Osteoblast (primary cell): ENCODE data around the gene TNP2. TPM values are rescaled to one million over a fixed set of nuclear protein-coding genes. Genes with fewer than 3 reads are reported as not detected.

Experiments used
- DNase-seq: peaks from one replicate; pipeline ENCODE4 v3.0.0; 2011; ENCODE audit warnings: low spot score, mixed read lengths; ENCODE audit not compliant: insufficient read length; ENCODE audit errors: missing footprints
- H2AFZ ChIP-seq: 2 replicates; pipeline ENCODE4 v1.6.0; 2011; ENCODE audit warnings: mild to moderate bottlenecking, low read length
- H3K27ac ChIP-seq: 2 replicates; pipeline ENCODE4 v1.5.1; 2011; ENCODE audit warnings: mild to moderate bottlenecking, low read depth, low read length, moderate library complexity
- H3K27me3 ChIP-seq: 2 replicates; pipeline ENCODE4 v1.6.0; 2012; ENCODE audit warnings: mild to moderate bottlenecking, control low read depth, inconsistent platforms, low read length, moderate library complexity; ENCODE audit not compliant: insufficient read depth
- H3K36me3 ChIP-seq: 2 replicates; pipeline ENCODE4 v1.5.1; 2011; ENCODE audit warnings: mild to moderate bottlenecking, low read length, control low read depth, moderate library complexity; ENCODE audit not compliant: insufficient read depth
- H3K4me1 ChIP-seq: 2 replicates; pipeline ENCODE4 v1.5.1; 2011; ENCODE audit warnings: mild to moderate bottlenecking, low read length, control low read depth, moderate library complexity; ENCODE audit not compliant: insufficient read depth
- H3K4me2 ChIP-seq: 2 replicates; pipeline ENCODE4 v1.6.0; 2011; ENCODE audit warnings: mild to moderate bottlenecking, low read length; ENCODE audit not compliant: insufficient read depth
- H3K4me3 ChIP-seq: fragments of 200-600 bp; sonication (generic); 3 replicates; pipeline ENCODE4 v1.5.1; 2012; ENCODE audit warnings: mild to moderate bottlenecking, low read length, inconsistent platforms; ENCODE audit not compliant: insufficient read depth
- H3K79me2 ChIP-seq: 2 replicates; pipeline ENCODE4 v1.6.0; 2012; ENCODE audit warnings: mild to moderate bottlenecking, low read length, control low read depth, inconsistent platforms; ENCODE audit not compliant: insufficient read depth
- H3K9me3 ChIP-seq: 2 replicates; pipeline ENCODE4 v1.5.1; 2011; ENCODE audit warnings: low read depth, low read length, control low read depth
- H4K20me1 ChIP-seq: 2 replicates; pipeline ENCODE4 v1.6.0; 2012; ENCODE audit warnings: mild to moderate bottlenecking, low read length, control low read depth; ENCODE audit not compliant: insufficient read depth
- CTCF ChIP-seq: IDR thresholded peaks from 2 replicates; pipeline ENCODE4 v1.5.1; 2011; ENCODE audit warnings: mild to moderate bottlenecking, low read depth, low read length, moderate library complexity; ENCODE audit errors: extremely low read depth
- total RNA-seq: library from RNA; depleted of rRNA; stranded (reverse); fragments of >200 nt; gene quantifications from 2 replicates; pipeline ENCODE4 v1.2.3, GENCODE V29; 2012

Gene TNP2
- total RNA-seq, 1 donor: not detected

GRCh38 chr16:11276143-11276895, 7.2 kb upstream of the TNP2 start, which contains the start of gene PRM2:
Gene PRM2, minus strand, starts transcription at chr16:11276480. Its CDS starts 110 bp downstream, at chr16:11276370.
- no peaks in the 10 kb centered on the region for H4K20me1 ChIP-seq
- H2AFZ ChIP-seq: no peak within 1 kb of the TSS
- H3K4me1 ChIP-seq: no peaks in the 10 kb centered on the region
- no peaks in the 10 kb centered on the region for H3K79me2 ChIP-seq
- H3K9me3 ChIP-seq: no peaks in the 10 kb centered on the region
- no peaks in the 10 kb centered on the region for H3K27me3 ChIP-seq
- peak; percentile 30 for DNase-seq
- no peaks in the 10 kb centered on the region for H3K36me3 ChIP-seq
- no peak within 1 kb of the TSS for H3K4me2 ChIP-seq
- no peak for TF ChIP-seq CTCF
- no peak within 1 kb of the TSS for H3K27ac ChIP-seq
- H3K4me3 ChIP-seq: no peak within 1 kb of the TSS

- no peaks in the 10 kb centered on the region for H3K9me3 ChIP-seq
- peak; percentile 21 for DNase-seq
- H3K4me3 ChIP-seq: no peak overlapping the region
- TF ChIP-seq CTCF: no peak
- no peak overlapping the region for H2AFZ ChIP-seq
- H3K79me2 ChIP-seq: no peaks in the 10 kb centered on the region
- H3K4me1 ChIP-seq: no peaks in the 10 kb centered on the region
- H3K4me2 ChIP-seq: no peak overlapping the region
- H3K27ac ChIP-seq: no peak overlapping the region
- H3K36me3 ChIP-seq: no peaks in the 10 kb centered on the region
- no peaks in the 10 kb centered on the region for H3K27me3 ChIP-seq
- no peaks in the 10 kb centered on the region for H4K20me1 ChIP-seq
These were observed 5.8 kb upstream of the TNP2 start for GRCh38 chr16:11274964-11275363.

GRCh38 chr16:11273721-11274324, 4.7 kb upstream of the TNP2 start:
- Histone ChIP-seq H2AFZ (no peak overlapping the region), H3K9me3 (no peaks in the 10 kb centered on the region), H3K27me3 (no peaks in the 10 kb centered on the region), H4K20me1 (no peaks in the 10 kb centered on the region), H3K4me2 (no peak overlapping the region), H3K27ac (no peak overlapping the region), H3K4me3 (no peak overlapping the region), H3K79me2 (no peaks in the 10 kb centered on the region), H3K36me3 (no peaks in the 10 kb centered on the region), H3K4me1 (no peaks in the 10 kb centered on the region)
- TF ChIP-seq CTCF: no peak
- DNase-seq: peak; percentile 34
